ENCODE results near the gene CSNK1G1.

- TF ChIP-seq CTCF (conservative IDR thresholded peaks at IDR 0.05; ENCODE audit: low read depth, low read length) (no peak), ELK1 (IDR thresholded peaks at IDR 0.05; ENCODE audit: borderline replicate concordance, low read depth, low read length) (no peak), POLR2A (IDR thresholded peaks at IDR 0.05; ENCODE audit: low read depth, low read length) (no peak), BHLHE40 (IDR thresholded peaks at IDR 0.05; ENCODE audit: low read depth, low read length) (peak; percentile 14; the same call in 1 of the 2 replicates), SMC3 (IDR thresholded peaks at IDR 0.05; ENCODE audit: low read depth, low read length) (no peak), CEBPB (IDR thresholded peaks at IDR 0.05; ENCODE audit: low read depth, low read length) (no peak), RCOR1 (IDR thresholded peaks at IDR 0.05; ENCODE audit: insufficient replicate concordance, low read length) (no peak), RAD21 (IDR thresholded peaks at IDR 0.05; ENCODE audit: low read length) (no peak), MXI1 (IDR thresholded peaks at IDR 0.05; ENCODE audit: borderline replicate concordance, low read depth, low read length) (no peak)
Observed at GRCh38 chr15:64166102-64166890, 189.7 kb downstream of the CSNK1G1 start.
